ENCODE measurements around the gene CD2AP. TPM values are rescaled to one million over a fixed set of nuclear protein-coding genes. Genes with fewer than 3 reads are reported as not detected.

CD2AP gene
- total and polyA plus RNA-seq, 4 donors, result 14.2 to 104 (median 21.7) TPM

- ATAC-seq (ENCODE audit: insufficient read depth, low FRiP score) (no peak), DNase-seq (peak in 1 of 3 donors; percentile 21)
- Histone ChIP-seq H3K9me3 (ENCODE audit: control insufficient read depth in 4 of 4, insufficient read depth in 3 of 4, low read length in 3 of 4) (no peaks in the 10 kb centered on the region), H3K27me3 (ENCODE audit: control insufficient read depth in 3 of 3, insufficient read depth in 3 of 3, low read length in 2 of 3) (no peaks in the 10 kb centered on the region), H3K9ac (ENCODE audit: insufficient read depth in 1 of 2, low read length in 2 of 2) (no peak overlapping the region), H3K36me3 (ENCODE audit: control insufficient read depth in 4 of 4, insufficient read depth in 4 of 4, low read length in 4 of 4) (peaks cover 0 to 1% (median 0%) of the 10 kb centered on the region in 4 donors), H3K4me1 (ENCODE audit: control insufficient read depth in 5 of 5, insufficient read depth in 5 of 5, low read length in 5 of 5) (peaks cover 0 to 1% (median 0%) of the 10 kb centered on the region in 5 donors), H3K4me3 (no peak overlapping the region), H3K27ac (ENCODE audit: low read depth in 1 of 2, low read length in 1 of 2) (no peak overlapping the region)
- 63 to 77% methylated on average over 2 of the region's 2 CpGs for WGBS, 2 donors
- TF ChIP-seq, protein P1, sequence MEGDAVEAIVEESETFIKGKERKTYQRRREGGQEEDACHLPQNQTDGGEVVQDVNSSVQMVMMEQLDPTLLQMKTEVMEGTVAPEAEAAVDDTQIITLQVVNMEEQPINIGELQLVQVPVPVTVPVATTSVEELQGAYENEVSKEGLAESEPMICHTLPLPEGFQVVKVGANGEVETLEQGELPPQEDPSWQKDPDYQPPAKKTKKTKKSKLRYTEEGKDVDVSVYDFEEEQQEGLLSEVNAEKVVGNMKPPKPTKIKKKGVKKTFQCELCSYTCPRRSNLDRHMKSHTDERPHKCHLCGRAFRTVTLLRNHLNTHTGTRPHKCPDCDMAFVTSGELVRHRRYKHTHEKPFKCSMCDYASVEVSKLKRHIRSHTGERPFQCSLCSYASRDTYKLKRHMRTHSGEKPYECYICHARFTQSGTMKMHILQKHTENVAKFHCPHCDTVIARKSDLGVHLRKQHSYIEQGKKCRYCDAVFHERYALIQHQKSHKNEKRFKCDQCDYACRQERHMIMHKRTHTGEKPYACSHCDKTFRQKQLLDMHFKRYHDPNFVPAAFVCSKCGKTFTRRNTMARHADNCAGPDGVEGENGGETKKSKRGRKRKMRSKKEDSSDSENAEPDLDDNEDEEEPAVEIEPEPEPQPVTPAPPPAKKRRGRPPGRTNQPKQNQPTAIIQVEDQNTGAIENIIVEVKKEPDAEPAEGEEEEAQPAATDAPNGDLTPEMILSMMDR (IDR thresholded peaks at IDR 0.05; ENCODE audit: control extremely low read depth, extremely low read depth), result no peak
Measured at GRCh38 chr6:47535316-47536225, 58.0 kb downstream of the CD2AP start.

DNA sequence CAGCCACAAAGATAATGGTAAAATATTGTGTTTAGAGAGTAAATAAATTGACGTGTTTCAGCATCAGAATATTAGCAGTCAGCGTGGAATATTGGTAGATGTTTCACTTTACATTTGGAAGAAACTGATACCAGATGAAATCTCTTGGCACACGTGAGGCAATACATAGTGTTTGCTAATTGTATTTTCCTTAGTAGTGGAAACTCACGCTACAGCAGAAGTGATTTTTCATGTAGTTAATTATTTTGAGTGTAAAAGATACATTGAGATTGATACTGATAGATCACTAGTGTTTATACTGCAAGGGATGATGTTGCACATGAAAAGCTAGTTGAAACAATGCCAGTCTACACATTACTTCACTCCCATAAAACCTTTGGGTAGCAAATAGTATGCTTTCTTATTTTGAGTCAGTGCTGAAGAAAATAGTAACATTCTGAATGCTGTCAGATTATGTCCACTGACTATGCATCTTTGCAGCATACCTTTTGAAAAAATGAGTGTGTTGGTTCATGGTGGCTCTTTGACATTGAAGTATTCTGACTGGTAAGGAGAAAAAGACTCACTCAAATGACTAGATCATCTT is 59.3 kb downstream of the CD2AP start:
- H3K4me1 ChIP-seq (ENCODE audit: control insufficient read depth in 5 of 5, insufficient read depth in 5 of 5, low read length in 5 of 5), result peaks cover 0 to 1% (median 0%) of the 10 kb centered on the region in 5 donors
- H3K27ac ChIP-seq (ENCODE audit: low read depth in 1 of 2, low read length in 1 of 2), result no peak overlapping the region
- ATAC-seq (ENCODE audit: insufficient read depth, low FRiP score), result no peak
- no peaks in the 10 kb centered on the region for H3K27me3 ChIP-seq (ENCODE audit: control insufficient read depth in 3 of 3, insufficient read depth in 3 of 3, low read length in 2 of 3)
- TF ChIP-seq, protein P1 (IDR thresholded peaks at IDR 0.05; ENCODE audit: control extremely low read depth, extremely low read depth), result no peak
- H3K9ac ChIP-seq (ENCODE audit: insufficient read depth in 1 of 2, low read length in 2 of 2), result no peak overlapping the region
- no peaks in the 10 kb centered on the region for H3K9me3 ChIP-seq (ENCODE audit: control insufficient read depth in 4 of 4, insufficient read depth in 3 of 4, low read length in 3 of 4)
- DNase-seq, result no peak
- H3K4me3 ChIP-seq, result no peak overlapping the region
- H3K36me3 ChIP-seq (ENCODE audit: control insufficient read depth in 4 of 4, insufficient read depth in 4 of 4, low read length in 4 of 4), result peaks cover 0 to 1% (median 0%) of the 10 kb centered on the region in 4 donors
- whole genome bisulfite sequencing, 2 donors, result 90% methylated on average over 4 of the region's 4 CpGs

DNA sequence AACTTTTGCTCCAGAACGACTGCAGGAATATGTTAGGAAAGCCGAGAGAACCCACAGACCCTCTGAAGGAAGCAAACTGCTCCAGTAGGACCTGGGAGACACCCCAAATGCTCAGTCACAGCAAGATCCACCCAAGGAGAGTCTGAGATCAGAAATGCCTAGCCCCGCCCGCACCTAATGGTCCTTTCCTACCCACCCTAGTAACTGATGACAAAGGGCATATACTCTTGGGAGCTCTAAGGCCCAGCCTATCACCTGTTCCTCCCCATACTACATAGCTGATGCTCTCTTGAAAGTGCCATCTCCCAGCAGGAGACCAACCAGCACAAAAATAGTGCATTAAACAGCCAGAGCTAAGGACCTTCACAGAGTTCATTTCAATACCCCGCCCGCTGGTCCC is 67.6 kb downstream of the CD2AP start:
- H3K36me3 ChIP-seq (ENCODE audit: control insufficient read depth in 4 of 4, insufficient read depth in 4 of 4, low read length in 4 of 4), result peaks cover 5 to 26% (median 14%) of the 10 kb centered on the region in 4 donors
- no peaks in the 10 kb centered on the region for H3K27me3 ChIP-seq (ENCODE audit: control insufficient read depth in 3 of 3, insufficient read depth in 3 of 3, low read length in 2 of 3)
- H3K27ac ChIP-seq (ENCODE audit: low read depth in 1 of 2, low read length in 1 of 2), result no peak overlapping the region
- ATAC-seq (ENCODE audit: insufficient read depth, low FRiP score) (no peak), DNase-seq (no peak)
- WGBS, 2 donors, result 95 to 99% methylated on average over 6 of the region's 6 CpGs
- no peak overlapping the region for H3K4me3 ChIP-seq
- H3K9ac ChIP-seq (ENCODE audit: insufficient read depth in 1 of 2, low read length in 2 of 2), result no peak overlapping the region
- H3K9me3 ChIP-seq (ENCODE audit: control insufficient read depth in 4 of 4, insufficient read depth in 3 of 4, low read length in 3 of 4), result no peaks in the 10 kb centered on the region
- no peaks in the 10 kb centered on the region for H3K4me1 ChIP-seq (ENCODE audit: control insufficient read depth in 5 of 5, insufficient read depth in 5 of 5, low read length in 5 of 5)
- TF ChIP-seq, protein P1 (IDR thresholded peaks at IDR 0.05; ENCODE audit: control extremely low read depth, extremely low read depth), result no peak

All from lung (tissue), 12 donors.